ENCODE results near the gene SAXO1.

Gene SAXO1

GRCh38 chr9:19048966-19049916, 16.2 kb upstream of the SAXO1 start, which contains the start of gene RRAGA:
TSS of gene RRAGA (plus strand) at chr9:19049427. CDS start at chr9:19049660, 233 bp downstream.
- TF ChIP-seq, protein P1, sequence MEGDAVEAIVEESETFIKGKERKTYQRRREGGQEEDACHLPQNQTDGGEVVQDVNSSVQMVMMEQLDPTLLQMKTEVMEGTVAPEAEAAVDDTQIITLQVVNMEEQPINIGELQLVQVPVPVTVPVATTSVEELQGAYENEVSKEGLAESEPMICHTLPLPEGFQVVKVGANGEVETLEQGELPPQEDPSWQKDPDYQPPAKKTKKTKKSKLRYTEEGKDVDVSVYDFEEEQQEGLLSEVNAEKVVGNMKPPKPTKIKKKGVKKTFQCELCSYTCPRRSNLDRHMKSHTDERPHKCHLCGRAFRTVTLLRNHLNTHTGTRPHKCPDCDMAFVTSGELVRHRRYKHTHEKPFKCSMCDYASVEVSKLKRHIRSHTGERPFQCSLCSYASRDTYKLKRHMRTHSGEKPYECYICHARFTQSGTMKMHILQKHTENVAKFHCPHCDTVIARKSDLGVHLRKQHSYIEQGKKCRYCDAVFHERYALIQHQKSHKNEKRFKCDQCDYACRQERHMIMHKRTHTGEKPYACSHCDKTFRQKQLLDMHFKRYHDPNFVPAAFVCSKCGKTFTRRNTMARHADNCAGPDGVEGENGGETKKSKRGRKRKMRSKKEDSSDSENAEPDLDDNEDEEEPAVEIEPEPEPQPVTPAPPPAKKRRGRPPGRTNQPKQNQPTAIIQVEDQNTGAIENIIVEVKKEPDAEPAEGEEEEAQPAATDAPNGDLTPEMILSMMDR (IDR thresholded peaks at IDR 0.05; ENCODE audit: insufficient read depth, low read depth, low read length, missing control alignments): peak; percentile 86
- H3K4me3 ChIP-seq (ENCODE audit: low read length): peak within 1 kb of the TSS; percentile 77
- peak; percentile 96 for DNase-seq (ENCODE audit: low read depth)

GRCh38 chr9:19036611-19037010, 3.6 kb upstream of the SAXO1 start:
- no peak for DNase-seq (ENCODE audit: low read depth)
- TF ChIP-seq, protein P1 (IDR thresholded peaks at IDR 0.05; ENCODE audit: insufficient read depth, low read depth, low read length, missing control alignments): no peak

DNA sequence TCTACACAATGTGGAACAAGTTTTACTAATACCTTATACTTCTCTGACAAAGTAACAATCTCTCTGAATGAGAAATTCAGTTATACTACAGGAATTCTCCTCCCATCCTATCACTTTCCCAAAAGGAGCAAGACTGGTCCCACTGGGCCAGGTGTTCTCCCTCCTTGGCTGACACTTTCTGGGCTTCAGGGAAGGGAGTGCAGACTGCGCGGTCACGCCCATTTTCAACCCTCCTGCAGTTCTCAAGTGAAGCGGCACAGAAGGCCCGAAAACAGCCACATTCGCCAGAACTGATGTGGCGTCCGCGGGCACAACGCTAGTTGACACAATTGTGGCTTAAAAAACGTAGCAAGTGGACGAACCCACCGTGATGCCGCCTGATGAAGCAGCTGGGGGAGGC, 603 bp downstream of the SAXO1 start:
- no peak overlapping the region for H3K4me3 ChIP-seq (ENCODE audit: low read length)
- no peak for DNase-seq (ENCODE audit: low read depth)
- TF ChIP-seq, protein P1 (IDR thresholded peaks at IDR 0.05; ENCODE audit: insufficient read depth, low read depth, low read length, missing control alignments): no peak

More at GRCh38 chr9:19036611-19037010, 3.6 kb upstream of the SAXO1 start:
- no peak overlapping the region for H3K4me3 ChIP-seq (ENCODE audit: low read length)

- peak; percentile 46 for DNase-seq (ENCODE audit: low read depth)
Observed at GRCh38 chr9:19030899-19031298, 2.1 kb downstream of the SAXO1 start.

GRCh38 chr9:19028835-19029451, 4.1 kb downstream of the SAXO1 start:
- H3K4me3 ChIP-seq (ENCODE audit: low read length): no peak overlapping the region
- peak; percentile 69 for DNase-seq (ENCODE audit: low read depth)
- TF ChIP-seq, protein P1 (IDR thresholded peaks at IDR 0.05; ENCODE audit: insufficient read depth, low read depth, low read length, missing control alignments): peak; percentile 70

More at GRCh38 chr9:19030899-19031298, 2.1 kb downstream of the SAXO1 start:
- TF ChIP-seq, protein P1 (IDR thresholded peaks at IDR 0.05; ENCODE audit: insufficient read depth, low read depth, low read length, missing control alignments): no peak
- no peak overlapping the region for H3K4me3 ChIP-seq (ENCODE audit: low read length)

DNA sequence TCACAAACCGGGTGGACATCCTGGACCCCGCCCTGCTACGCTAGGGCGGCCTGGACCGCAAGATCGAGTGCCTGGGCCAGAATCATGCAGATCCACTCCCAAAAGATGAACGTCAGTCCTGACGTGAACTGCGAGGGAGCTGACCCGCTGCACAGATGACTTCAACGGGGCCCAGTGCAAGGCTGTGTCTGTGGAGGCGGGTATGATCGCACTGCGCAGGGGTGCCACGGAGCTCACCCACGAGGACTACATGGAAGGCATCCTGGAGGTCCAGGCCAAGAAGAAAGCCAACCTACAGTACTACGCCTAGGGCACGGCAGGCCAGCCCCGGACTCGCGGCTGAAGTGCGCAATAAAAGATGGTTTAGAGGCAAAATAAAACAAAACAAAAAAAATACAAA, 5.2 kb downstream of the SAXO1 start:
- no peak for DNase-seq (ENCODE audit: low read depth)
- H3K4me3 ChIP-seq (ENCODE audit: low read length): no peak overlapping the region
- TF ChIP-seq, protein P1 (IDR thresholded peaks at IDR 0.05; ENCODE audit: insufficient read depth, low read depth, low read length, missing control alignments): no peak

Measured in epithelial cell of esophagus (primary cell).